Smooth muscle cell of the coronary artery (primary cell): Measurements from ENCODE around the gene DERL2. TPM values are rescaled to one million over a fixed set of nuclear protein-coding genes. Genes with fewer than 3 reads are reported as not detected.

Experiments
- total RNA-seq: library from RNA; depleted of rRNA; stranded (reverse); fragments of >200 nt; gene quantifications from 2 replicates; pipeline ENCODE4 v1.2.3, GENCODE V29; 2014; ENCODE audit warnings: low replicate concordance

Gene DERL2
- 17.9 and 23.2 TPM in 2 replicates for total RNA-seq

DNA sequence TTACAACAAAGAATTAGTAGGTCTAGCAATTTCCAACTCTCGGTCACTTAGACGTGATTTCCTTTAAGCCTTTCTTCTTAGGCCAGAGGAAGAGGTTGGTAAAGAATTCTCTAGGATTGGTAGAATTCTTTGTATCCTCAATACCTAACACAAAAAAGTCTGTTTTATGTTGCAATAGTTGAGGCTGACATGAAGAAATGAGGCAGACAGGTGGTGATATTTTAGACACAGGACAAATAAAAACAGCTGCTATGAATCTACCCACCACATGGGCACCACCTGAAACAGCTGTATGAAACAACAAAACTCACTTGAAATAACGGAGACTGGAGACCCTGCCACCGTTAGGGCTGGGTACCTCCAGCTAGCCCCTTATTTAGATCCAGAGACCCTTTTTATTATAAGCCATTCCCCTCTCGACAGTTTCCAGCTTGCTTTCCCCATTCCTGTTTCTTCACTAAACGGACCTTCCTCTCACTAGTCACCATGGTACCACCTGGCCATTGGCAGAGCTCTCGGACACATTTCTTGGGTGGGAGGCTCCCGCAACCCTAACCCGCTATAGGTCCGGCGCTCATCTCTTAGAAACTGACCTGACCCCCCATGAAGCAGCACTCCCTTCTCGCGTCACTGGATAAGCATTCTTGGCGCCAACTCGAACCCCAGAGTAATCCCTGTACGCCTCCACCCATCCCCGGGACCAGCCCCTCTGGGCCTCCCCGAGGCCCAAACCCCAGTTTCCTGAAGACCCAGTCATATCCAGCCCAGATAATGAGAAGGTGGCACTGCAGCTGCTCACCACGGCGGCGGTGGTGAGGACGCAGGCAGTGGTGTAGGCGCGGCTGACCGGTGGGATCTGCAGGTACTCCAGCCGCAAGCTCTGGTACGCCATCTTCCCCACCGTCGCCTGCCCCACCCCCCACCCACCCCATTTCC is at the start of gene DERL2:
Gene DERL2, minus strand, starts transcription at position 909 of the 936 bp plus-strand sequence. Its CDS starts 17 bp downstream, at position 892.

DNA sequence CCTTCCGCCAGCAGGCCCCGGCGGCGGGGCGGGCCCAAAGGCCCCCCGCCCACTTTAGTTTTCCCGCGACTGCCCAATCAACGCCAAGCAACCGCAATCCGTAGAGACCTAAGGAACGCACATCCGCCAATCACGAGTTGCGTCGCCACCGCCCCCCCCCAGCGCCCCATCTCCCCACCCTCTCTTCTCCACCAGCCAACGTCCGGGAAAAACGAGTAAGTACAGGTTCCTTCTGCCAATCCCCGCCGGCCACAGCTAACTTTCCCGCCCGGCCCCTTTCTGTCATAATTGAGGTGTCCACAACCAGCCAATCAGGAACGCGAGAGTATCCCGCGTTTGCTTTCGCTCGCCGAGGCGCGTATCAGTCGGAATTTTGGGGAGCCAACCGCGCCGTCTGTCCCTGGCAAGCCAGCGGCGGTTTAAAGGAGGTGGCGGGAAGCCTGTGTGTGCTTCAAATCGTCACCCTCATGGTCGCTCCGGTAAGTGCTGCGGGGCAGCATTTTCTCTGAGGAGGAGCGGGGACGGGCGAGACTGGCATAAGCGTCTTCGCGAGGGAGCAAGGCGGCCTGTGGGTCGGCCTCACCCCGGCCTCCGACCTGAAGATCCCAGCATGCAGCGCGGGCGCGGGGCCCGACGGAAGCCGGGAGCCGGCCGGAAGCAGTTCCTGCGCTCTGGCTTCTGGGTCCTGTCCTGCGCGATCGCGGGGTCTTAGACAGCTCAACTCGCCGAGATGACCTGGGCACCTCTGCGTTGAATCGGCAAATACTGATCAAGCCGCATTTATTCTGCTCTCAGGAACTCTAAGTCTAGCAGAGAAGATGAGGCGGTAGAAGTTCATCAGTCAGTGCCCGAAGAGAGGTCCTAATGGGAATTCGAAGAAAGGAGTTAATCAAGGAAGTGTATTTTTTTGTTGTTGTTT is 487 bp upstream of the DERL2 start, which contains the start of gene MIS12:
Gene MIS12, plus strand, starts transcription at position 361 of the 919 bp plus-strand sequence. CDS start 2,297 bp downstream, outside the sequence.

DNA sequence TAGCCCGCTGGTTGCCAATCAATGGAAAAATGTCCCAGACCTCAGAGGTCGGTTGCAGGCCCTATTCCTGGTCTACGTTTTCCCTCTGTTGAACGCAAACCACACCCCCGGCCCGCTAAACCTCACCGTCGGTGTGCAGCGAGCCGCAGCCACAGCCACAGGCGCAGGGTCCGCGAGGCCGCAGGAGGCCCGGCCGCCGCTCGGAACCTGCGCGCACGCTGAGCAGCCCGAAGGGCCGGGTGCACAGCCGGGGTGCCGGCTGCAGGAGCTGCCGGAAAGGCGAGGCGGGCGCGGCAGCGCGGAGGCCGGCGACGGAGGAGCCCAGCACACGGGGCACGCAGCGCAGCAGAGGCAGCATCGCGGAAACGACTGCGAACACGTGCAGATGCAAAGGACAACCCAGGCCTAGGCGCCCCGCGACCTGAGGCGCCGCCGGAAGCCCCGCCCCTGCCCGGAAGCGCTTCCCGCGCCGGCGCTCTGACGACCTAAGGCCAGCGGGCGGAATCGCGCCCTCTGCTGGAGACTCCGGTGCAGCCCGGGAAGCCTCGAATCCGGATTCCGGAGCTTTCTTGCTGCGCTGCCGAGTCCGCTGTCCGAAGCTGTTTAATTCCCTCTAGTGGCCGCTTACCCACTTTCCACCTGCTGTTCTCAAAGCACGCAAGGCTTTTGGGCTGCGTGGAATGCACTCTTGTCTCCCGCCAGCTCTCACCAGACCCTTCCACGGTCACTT is 47.1 kb downstream of the DERL2 start, which contains the start of gene C1QBP:
Gene C1QBP, minus strand, starts transcription at position 440 of the 730 bp plus-strand sequence. Its CDS starts 82 bp downstream, at position 358.

Other genes starting within 250 kb of the DERL2 start
- gene RABEP1, start 203.9 kb downstream of the DERL2 start, total RNA-seq = 36.6 and 44.7 TPM in 2 replicates
- gene NUP88, start 66.5 kb downstream of the DERL2 start, total RNA-seq = 54.3 and 73.6 TPM in 2 replicates
- 31.9 and 48.9 TPM in 2 replicates for gene RPAIN, start 66.0 kb downstream of the DERL2 start, total RNA-seq
- gene C1QBP, start 47.0 kb downstream of the DERL2 start, total RNA-seq = 105 and 188 TPM in 2 replicates
- 8.7 and 10.3 TPM in 2 replicates for gene DHX33, start 17.2 kb downstream of the DERL2 start, total RNA-seq
- gene MIS12, start 388 bp upstream of the DERL2 start, total RNA-seq = 5.6 and 13.5 TPM in 2 replicates
- gene NLRP1, start 98.3 kb upstream of the DERL2 start, total RNA-seq = 7.3 and 39.5 TPM in 2 replicates